HG02981 (cell line): Measurements from ENCODE around the gene IL1B.

Experiments used
- ATAC-seq: cut with Tn5 transposase; IDR thresholded peaks from one replicate; pipeline ENCODE4 v1.9.1; 2021; ENCODE audit warnings: mild to moderate bottlenecking, moderate library complexity; ENCODE audit not compliant: unreplicated experiment

The IL1B gene

DNA sequence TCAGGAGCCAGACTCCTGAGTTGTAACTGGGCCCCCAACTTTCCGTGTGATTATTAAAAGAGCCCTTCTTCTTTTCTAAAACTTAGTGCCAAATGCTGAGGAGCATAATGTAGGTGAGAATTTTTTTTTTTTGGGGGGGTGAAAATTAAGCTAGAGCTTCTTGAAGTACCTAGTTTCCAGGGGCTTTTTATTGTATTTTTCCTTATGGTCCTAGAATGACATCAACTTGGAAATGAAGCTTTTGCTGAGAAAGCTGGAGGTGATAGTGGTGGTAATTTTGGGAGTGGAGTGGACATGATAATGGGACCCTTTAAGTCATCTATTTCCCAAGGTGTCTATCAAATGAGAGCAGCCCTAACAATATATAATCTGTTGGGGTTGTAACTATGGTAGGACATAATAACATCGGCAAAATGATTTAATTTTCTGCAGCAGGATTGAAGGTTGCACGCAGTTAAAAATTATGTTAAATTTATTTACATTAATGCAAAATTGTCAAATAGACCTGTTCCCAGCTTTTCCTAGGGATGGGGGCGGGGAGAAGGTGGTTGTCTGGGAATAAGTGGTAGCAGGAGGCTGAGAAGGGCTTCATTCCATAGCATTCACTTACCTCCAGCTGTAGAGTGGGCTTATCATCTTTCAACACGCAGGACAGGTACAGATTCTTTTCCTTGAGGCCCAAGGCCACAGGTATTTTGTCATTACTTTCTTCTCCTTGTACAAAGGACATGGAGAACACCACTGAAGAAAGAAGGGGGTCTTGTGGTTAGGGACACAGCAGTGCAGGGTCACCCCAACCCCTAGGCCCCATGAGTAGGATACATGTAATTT is 5.7 kb downstream of the IL1B start:
- ATAC-seq, result no peak

DNA sequence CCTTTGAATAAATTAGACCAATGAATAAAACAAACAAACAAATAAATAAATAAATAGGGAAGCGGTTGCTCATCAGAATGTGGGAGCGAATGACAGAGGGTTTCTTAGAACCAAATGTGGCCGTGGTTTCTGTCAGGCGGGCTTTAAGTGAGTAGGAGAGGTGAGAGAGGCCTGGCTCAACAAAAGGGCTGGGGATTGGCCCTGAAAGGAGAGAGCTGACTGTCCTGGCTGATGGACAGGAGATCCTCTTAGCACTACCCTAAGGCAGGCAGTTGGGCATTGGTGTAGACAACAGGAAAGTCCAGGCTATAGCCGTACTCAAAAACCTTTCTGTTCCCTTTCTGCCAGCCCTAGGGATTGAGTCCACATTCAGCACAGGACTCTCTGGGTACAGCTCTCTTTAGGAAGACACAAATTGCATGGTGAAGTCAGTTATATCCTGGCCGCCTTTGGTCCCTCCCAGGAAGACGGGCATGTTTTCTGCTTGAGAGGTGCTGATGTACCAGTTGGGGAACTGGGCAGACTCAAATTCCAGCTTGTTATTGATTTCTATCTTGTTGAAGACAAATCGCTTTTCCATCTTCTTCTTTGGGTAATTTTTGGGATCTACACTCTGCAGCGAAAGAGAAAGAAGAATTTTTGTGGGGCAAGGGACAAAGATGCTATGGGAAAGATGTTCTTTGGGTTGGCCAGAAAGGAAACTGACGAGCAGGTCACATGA is 6.5 kb downstream of the IL1B start:
- no peak for ATAC-seq

- ATAC-seq, result no peak
These were observed 7.2 kb downstream of the IL1B start for GRCh38 chr2:112829101-112829960.

GRCh38 chr2:112828251-112828691 is 8.3 kb downstream of the IL1B start:
- ATAC-seq, result no peak

- ATAC-seq, result no peak
These were observed 8.9 kb downstream of the IL1B start for GRCh38 chr2:112827604-112828185.

DNA sequence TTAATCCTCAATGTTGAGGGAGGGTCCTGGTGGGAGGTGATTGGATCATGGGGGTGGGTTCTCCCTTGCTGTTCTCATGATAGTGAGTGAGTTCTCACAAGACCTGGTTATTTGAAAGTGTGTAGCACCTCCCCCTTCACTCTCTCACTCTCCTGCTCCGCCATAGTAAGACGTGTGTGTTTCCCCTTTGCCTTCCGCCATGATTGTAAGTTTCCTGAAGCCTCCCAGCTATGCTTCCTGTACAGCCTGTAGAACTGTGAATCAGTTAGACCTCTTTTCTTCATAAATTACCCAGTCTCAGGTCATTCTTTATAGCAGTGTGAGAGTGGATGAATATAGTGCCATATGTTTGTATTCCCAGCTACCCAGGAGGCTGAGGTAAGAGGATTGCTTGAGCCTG is 9.6 kb downstream of the IL1B start:
- ATAC-seq, result no peak

GRCh38 chr2:112825706-112826105 is 10.9 kb downstream of the IL1B start:
- ATAC-seq, result no peak

- ATAC-seq, result no peak
These were observed 11.9 kb downstream of the IL1B start for GRCh38 chr2:112824694-112825085.

- no peak for ATAC-seq
These were observed 14.9 kb downstream of the IL1B start for GRCh38 chr2:112821682-112822081.

GRCh38 chr2:112821142-112821541 is 15.4 kb downstream of the IL1B start:
- peak; percentile 85 for ATAC-seq

DNA sequence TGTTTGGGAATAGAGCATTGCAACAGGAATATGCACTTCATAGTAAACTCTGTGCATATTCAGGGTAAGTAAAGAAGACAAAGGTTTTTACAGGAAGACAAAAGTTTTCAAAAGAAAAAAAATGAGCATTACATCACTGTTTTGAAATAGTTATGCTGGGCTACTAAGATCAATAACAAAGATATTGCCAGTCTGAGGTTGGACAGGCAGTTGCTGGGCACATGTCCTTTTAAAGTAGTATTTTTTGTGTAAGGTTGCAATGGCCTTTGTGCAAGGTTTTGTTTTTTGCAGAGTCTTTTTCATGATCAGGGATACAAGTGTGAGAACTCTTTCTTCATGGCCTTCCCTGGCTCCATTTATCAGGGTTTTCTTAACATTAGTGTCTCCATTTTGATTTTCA is 16.2 kb downstream of the IL1B start:
- ATAC-seq, result no peak

DNA sequence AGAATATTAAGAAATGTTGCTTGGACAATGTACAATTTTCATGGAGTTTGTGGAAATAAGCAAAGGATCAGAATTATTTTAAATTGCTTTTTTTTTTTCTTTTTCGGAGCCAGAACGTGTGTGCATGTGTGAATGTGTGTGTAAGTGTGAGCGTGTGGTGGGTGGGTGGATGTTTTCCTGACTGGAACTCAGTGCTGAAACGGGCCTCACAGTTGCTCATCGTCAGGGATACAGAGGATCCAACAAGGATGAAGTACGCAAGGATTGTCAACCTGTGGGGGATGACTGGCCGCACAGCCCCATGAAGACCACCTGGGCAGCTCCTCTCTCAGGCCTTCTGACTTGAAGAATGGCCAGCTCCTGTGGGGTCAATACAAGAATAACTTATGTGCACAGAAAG is 17.5 kb downstream of the IL1B start:
- ATAC-seq, result no peak

DNA sequence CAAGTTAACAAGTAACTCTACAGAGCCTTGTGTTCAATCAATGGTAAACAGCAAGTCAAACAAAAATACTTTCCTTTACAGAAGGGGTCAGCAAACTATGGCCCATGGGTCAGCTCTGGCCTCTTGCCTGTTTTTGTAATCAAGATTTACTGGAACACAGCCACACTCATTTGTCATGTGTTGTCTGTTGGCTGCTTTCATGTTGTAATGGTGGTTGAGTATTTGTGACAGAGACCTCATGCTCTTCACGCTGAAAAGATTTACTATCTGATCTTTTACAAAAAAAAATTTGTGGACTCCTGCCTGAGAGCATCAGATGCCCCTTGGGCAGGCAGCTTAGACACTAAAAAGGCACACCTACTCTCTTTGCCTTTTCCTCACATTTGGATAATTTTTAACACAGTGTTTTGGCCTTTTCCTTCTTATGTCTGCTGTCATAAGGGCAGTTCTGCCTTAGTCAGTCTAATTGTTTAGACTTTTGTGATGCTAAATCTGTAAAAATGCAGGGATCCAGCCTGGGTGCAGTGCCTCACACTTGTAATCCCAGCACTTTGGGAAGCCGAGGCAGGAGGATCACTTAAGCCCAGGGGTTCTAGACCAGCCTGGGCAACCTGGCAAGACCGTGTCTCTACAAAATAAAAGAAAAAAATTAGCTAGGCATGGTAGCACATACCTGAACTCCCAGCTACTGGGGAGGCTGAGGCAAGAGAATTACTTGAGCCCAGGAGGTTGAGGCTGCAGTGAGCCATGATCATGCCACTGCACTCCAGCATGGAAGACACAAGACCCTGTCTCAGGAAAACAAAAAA is 18.3 kb downstream of the IL1B start:
- ATAC-seq, result no peak

- ATAC-seq, result no peak
These were observed 19.4 kb downstream of the IL1B start for GRCh38 chr2:112817082-112817689.

- no peak for ATAC-seq
These were observed 22.3 kb downstream of the IL1B start for GRCh38 chr2:112814278-112814677.

DNA sequence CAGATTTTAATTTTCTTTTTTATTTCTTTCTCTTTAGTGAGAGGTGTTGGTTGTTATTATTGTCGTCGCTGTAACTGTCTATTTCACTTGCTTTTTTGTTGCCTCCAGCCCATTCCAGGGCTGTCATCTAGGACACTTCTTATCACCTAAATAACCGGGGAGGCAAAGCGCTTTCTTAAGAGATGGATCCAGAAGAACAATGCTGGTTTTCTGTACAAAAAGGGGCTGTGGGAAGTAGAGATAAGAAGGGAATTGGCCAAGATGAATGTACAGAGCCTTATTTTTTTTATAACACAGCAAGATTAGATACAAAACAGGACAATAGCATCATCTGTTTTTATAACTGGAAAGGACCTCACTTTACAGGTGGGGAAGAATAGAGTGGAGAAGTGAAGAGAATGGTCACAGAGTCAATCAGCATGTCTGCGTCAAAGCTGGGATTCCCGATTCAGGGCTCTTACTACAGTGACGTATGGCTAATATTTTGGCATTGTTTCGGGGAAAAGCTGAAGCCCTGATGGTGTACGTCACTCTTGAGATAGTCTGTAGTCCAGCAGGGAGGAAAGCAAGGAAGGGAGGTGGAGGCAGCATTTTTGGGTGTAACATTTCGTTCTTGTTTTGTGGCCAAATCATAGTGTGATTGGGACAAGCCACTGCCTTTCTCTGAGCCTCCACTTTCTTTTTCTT is 23.2 kb downstream of the IL1B start:
- no peak for ATAC-seq

GRCh38 chr2:112812318-112813267 is 24.0 kb downstream of the IL1B start:
- ATAC-seq, result no peak

DNA sequence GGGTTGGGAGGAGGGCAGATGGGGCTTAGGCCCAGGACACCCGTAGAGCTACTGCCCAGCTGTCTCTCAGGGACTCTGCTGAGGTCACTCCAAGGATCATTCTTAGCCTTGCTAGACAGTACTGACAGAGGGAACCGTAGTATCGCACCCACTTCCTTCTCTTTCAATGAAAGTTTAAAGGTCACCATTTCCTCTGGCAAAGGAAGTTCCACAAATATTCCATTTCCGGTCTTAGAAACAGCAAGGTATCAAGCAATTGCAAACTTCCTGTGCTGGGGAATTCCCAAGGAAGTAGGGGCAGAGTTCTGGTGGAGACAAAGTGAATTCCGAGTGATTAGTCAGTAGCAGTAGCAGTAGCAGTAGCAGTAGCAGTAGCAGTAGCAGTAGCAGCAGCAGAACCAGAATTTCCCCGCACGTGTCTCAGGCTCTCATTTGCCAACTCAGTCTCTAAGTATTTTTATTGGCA is 24.7 kb downstream of the IL1B start:
- no peak for ATAC-seq
